ENCODE measurements around the gene TCF19. TPM values are rescaled to one million over a fixed set of nuclear protein-coding genes. Genes with fewer than 3 reads are reported as not detected.

TCF19 gene
- total RNA-seq, 1 donor from 2014 or later: 8.8 TPM

DNA sequence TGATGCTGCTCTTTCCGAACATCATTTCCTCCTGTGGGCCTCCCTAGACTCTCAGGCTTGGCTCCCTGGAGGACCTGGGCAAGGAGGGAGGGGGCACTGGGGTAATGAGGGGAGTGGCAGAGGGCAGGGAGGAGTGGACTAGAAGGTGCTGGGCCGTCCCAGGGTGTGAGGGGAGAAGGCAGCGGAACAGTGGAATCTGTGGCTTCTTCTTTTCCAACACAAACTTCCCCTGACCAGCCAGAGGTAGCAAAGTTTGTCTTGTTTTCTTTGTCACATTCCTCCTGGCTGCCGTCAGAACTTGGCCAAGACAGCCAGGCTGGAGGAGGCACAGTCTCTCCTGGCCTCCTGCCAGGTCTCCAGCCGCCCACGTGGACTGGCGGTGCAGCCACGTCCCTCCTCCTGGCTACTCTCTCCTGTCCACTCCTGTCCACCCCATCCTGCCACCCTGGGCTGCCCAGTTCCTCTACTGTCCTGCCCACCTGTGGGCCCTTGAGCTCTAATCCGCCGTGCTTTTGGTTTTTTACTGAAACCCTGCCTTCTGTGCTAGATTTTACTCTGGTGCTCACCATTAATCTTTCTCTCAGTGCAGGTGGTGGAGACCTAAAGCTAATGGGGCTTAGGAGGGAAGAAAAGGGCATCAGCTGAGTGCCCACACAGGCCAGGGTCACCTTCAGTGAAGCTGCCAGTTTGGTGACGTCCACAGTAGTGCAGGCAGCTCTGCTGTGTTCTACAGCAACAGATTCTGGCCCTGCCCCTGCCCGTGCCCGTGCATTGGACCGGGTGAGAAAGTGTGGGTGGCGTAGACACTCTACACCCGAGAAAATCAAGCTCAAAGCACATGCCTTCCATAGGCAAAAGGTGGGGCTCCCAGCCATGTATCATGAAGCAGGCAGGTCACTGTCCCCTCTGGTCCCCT is 35.3 kb upstream of the TCF19 start:
- H3K36me3 ChIP-seq: no peaks in the 10 kb centered on the region
- peaks cover 40% of the 10 kb centered on the region for H3K4me1 ChIP-seq
- DNase-seq (ENCODE audit: extremely low spot score in 2 of 2): no peak
- H3K9me3 ChIP-seq: no peaks in the 10 kb centered on the region
- TF ChIP-seq, protein P1, sequence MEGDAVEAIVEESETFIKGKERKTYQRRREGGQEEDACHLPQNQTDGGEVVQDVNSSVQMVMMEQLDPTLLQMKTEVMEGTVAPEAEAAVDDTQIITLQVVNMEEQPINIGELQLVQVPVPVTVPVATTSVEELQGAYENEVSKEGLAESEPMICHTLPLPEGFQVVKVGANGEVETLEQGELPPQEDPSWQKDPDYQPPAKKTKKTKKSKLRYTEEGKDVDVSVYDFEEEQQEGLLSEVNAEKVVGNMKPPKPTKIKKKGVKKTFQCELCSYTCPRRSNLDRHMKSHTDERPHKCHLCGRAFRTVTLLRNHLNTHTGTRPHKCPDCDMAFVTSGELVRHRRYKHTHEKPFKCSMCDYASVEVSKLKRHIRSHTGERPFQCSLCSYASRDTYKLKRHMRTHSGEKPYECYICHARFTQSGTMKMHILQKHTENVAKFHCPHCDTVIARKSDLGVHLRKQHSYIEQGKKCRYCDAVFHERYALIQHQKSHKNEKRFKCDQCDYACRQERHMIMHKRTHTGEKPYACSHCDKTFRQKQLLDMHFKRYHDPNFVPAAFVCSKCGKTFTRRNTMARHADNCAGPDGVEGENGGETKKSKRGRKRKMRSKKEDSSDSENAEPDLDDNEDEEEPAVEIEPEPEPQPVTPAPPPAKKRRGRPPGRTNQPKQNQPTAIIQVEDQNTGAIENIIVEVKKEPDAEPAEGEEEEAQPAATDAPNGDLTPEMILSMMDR (IDR thresholded peaks at IDR 0.05): no peak
- TF ChIP-seq POLR2A (IDR thresholded peaks at IDR 0.05) (no peak), POLR2AphosphoS5 (IDR thresholded peaks at IDR 0.05; ENCODE audit: insufficient read depth in 1 of 2, low read depth in 1 of 2) (no peak)
- H3K4me3 ChIP-seq: no peak overlapping the region
- intact Hi-C loops (cut with DNase I): no loop called here
- no peak overlapping the region for H3K27ac ChIP-seq
- no peaks in the 10 kb centered on the region for H3K27me3 ChIP-seq

DNA sequence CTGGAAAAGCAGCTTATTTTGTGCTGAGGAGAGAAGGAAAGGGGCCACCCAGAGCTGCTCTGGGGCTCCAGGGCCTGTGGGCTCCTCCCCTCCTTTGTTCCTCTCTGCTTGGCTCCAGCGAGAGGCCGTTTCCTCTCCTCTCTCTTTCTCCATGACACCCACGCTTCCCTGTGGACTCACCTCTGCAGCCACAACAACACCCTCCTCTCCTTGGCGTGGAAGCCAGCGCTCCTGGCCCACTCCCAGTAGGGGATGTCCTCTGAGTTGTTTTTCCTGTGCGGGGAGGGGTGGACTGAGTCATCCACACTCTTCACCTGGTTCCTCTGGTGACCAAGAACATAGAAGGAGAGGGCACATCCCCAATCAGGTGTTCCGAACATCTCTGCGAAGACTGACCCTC is 33.2 kb upstream of the TCF19 start:
- Histone ChIP-seq H3K4me1 (peaks cover 42% of the 10 kb centered on the region), H3K4me3 (no peak overlapping the region), H3K9me3 (no peaks in the 10 kb centered on the region), H3K36me3 (no peaks in the 10 kb centered on the region), H3K27me3 (no peaks in the 10 kb centered on the region), H3K27ac (no peak overlapping the region)
- intact Hi-C loops (cut with DNase I): no loop called here
- TF ChIP-seq, protein P1 (IDR thresholded peaks at IDR 0.05): no peak
- TF ChIP-seq POLR2AphosphoS5 (IDR thresholded peaks at IDR 0.05; ENCODE audit: insufficient read depth in 1 of 2, low read depth in 1 of 2) (peak in 1 of 2 donors; percentile 64), POLR2A (IDR thresholded peaks at IDR 0.05) (no peak)
- no peak for DNase-seq (ENCODE audit: extremely low spot score in 2 of 2)

DNA sequence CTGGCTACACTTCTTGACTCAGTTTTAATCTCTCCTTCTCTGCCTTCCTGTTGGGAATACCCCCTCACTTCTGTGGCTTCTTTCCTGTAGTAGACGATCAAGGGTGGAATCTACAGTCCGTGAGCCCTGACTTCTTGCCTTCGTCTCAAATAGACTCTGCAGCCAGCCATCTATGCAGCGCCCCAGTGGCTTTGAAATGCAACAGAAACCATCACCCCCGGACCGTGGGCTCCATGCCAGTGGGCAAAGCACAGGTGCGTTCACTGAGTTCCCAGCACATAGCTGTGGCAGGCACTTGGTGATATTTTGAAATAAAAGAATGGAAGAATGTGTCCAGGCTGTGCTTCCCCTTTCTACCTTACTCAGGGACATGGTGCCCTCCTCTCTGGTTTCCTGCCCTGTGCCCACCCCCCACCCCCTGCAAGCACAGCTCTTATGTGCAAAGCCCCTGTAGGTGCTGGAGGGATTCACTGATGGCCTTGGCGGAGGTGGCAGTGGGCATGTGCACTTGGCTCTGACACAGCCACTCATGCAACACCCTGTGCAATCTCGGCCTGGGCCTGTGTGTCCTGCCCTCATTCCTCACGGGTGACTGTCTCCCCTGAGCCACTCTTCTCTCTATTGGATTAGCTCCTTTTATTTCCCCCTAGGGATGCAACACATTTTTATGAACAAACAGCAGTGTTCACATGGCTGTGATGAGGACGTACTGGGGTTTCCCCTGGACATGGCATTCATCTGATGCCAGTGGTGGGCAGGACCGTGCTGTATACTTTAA is 32.6 kb upstream of the TCF19 start:
- intact Hi-C loops (cut with DNase I): no loop called here
- Histone ChIP-seq H3K27ac (no peak overlapping the region), H3K4me1 (peaks cover 42% of the 10 kb centered on the region), H3K36me3 (no peaks in the 10 kb centered on the region), H3K9me3 (no peaks in the 10 kb centered on the region), H3K4me3 (no peak overlapping the region), H3K27me3 (no peaks in the 10 kb centered on the region)
- TF ChIP-seq, protein P1 (IDR thresholded peaks at IDR 0.05): no peak
- DNase-seq (ENCODE audit: extremely low spot score in 2 of 2): no peak

DNA sequence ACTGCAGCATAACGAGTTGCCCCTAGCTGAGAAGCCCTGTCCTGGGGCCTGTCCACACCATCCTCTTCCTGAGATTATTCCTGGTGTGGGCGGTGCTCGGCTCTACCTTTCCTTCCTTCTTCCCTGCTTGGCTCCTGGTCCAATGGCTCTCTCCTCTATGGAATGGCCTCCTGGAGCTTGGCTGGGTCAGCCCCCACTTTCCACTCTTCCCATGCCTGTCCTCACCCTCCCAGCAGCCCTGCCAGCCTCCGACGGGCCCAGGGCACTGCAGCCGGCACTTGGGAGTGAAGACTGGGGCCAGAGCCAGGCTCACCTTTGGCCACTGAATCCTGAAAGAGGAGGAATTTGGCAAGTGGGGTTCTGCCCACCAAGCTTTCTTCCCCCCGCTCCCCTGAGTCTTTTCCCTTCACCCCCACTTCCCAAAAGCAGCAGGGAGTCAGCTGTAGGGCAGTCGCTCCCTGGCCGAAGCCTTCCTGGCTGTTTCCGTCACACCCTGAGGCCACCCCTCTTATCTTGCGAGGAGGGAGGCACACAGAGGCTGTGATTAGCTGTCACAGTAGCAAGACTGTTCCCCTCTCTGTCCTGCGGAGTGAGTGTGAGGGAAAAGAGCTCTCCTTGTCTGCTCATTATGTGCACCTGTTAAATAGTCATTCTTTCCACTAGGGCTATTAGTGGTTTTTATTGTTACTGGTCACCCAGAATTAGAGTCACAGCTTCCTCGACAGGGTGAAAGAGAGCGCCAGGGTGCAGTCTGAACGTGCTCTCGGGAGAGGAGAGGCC is 31.8 kb upstream of the TCF19 start:
- no peaks in the 10 kb centered on the region for H3K27me3 ChIP-seq
- no peaks in the 10 kb centered on the region for H3K9me3 ChIP-seq
- H3K36me3 ChIP-seq: no peaks in the 10 kb centered on the region
- DNase-seq (ENCODE audit: extremely low spot score in 2 of 2): no peak
- H3K4me1 ChIP-seq: peaks cover 42% of the 10 kb centered on the region
- no peak overlapping the region for H3K4me3 ChIP-seq
- no peak for TF ChIP-seq POLR2A (IDR thresholded peaks at IDR 0.05)
- no peak for TF ChIP-seq POLR2AphosphoS5 (IDR thresholded peaks at IDR 0.05; ENCODE audit: insufficient read depth in 1 of 2, low read depth in 1 of 2)
- TF ChIP-seq, protein P1 (IDR thresholded peaks at IDR 0.05): no peak
- intact Hi-C loops (cut with DNase I): no loop called here
- H3K27ac ChIP-seq: no peak overlapping the region

Measured in vagina (tissue), 2 donors.